ENCODE measurements around the gene SNED1.

Gene SNED1

GRCh38 chr2:240997856-240998705, at the start of gene SNED1 (continued):
- TF ChIP-seq BCL6B (tag by site-specific recombination; IDR thresholded peaks at IDR 0.05) (no peak), ZBTB48 (tag by site-specific recombination; IDR thresholded peaks at IDR 0.05) (peak; percentile 87), MZF1 (tag by site-specific recombination; IDR thresholded peaks at IDR 0.05; ENCODE audit: borderline replicate concordance) (no peak), ZNF623 (tag by site-specific recombination; IDR thresholded peaks at IDR 0.05) (no peak), ZNF302 (tag by site-specific recombination; IDR thresholded peaks at IDR 0.05; ENCODE audit: low read depth) (no peak), ZNF114 (tag by site-specific recombination; IDR thresholded peaks at IDR 0.05) (no peak), KLF7 (tag by site-specific recombination; IDR thresholded peaks at IDR 0.05; ENCODE audit: borderline replicate concordance) (no peak), PRDM10 (tag by site-specific recombination; IDR thresholded peaks at IDR 0.05) (peak; percentile 55; the same call in 1 of the 2 replicates), ZNF211 (tag by site-specific recombination; IDR thresholded peaks at IDR 0.05; ENCODE audit: low read depth) (no peak), ZBTB21 (tag by site-specific recombination; IDR thresholded peaks at IDR 0.05) (no peak), ZSCAN16 (tag by site-specific recombination; IDR thresholded peaks at IDR 0.05) (no peak), SCRT2 (tag by site-specific recombination; IDR thresholded peaks at IDR 0.05) (no peak), ZBTB7A (tag by site-specific recombination; IDR thresholded peaks at IDR 0.05; ENCODE audit: low read depth) (no peak), ZNF155 (tag by site-specific recombination; IDR thresholded peaks at IDR 0.05) (no peak), ZNF18 (tag by site-specific recombination; IDR thresholded peaks at IDR 0.05) (no peak), ZNF639 (tag by site-specific recombination; IDR thresholded peaks at IDR 0.05) (no peak), HOXC10 (CRISPR knock-in tag; IDR thresholded peaks at IDR 0.05) (no peak), ZNF133 (tag by site-specific recombination; IDR thresholded peaks at IDR 0.05) (no peak), ZNF324 (tag by site-specific recombination; IDR thresholded peaks at IDR 0.05) (no peak), SCRT1 (tag by site-specific recombination; IDR thresholded peaks at IDR 0.05; ENCODE audit: borderline replicate concordance) (no peak), ZNF791 (tag by site-specific recombination; IDR thresholded peaks at IDR 0.05) (no peak), GLI2 (tag by site-specific recombination; IDR thresholded peaks at IDR 0.05; ENCODE audit: borderline replicate concordance, low read depth) (no peak), KLF1 (tag by site-specific recombination; IDR thresholded peaks at IDR 0.05) (peak; percentile 67), ZNF37A (tag by site-specific recombination; IDR thresholded peaks at IDR 0.05) (no peak), ELK4 (IDR thresholded peaks at IDR 0.05; ENCODE audit: borderline replicate concordance, low read depth, low read length) (no peak), KLF8 (tag by site-specific recombination; IDR thresholded peaks at IDR 0.05) (peak; percentile 34; the same call in 1 of the 2 replicates), WT1 (tag by site-specific recombination; IDR thresholded peaks at IDR 0.05) (no peak), OVOL3 (tag by site-specific recombination; IDR thresholded peaks at IDR 0.05) (no peak), ZBTB1 (tag by site-specific recombination; IDR thresholded peaks at IDR 0.05) (no peak), KLF16 (tag by site-specific recombination; IDR thresholded peaks at IDR 0.05) (peak; percentile 44; the same call in 1 of the 2 replicates), ZXDB (tag by site-specific recombination; IDR thresholded peaks at IDR 0.05) (no peak), ZNF571 (tag by site-specific recombination; IDR thresholded peaks at IDR 0.05) (no peak), ZNF169 (tag by site-specific recombination; IDR thresholded peaks at IDR 0.05) (no peak)
